WTC11 (cell line): Measurements from ENCODE around the gene PAX4.

ENCODE experiments used
- CREM ChIP-seq: sonication (generic); formaldehyde crosslinking; IDR thresholded peaks from 2 replicates; pipeline ENCODE4 v1.8.1; 2022; ENCODE audit warnings: mild to moderate bottlenecking, missing genetic modification reagents, moderate library complexity
- NR3C1 ChIP-seq: sonication (generic); formaldehyde crosslinking; conservative IDR thresholded peaks from 2 replicates; pipeline ENCODE4 v1.8.1; 2023; ENCODE audit warnings: low read depth, mild to moderate bottlenecking, missing genetic modification reagents
- ZBTB21 ChIP-seq: sonication (generic); formaldehyde crosslinking; IDR thresholded peaks from 2 replicates; pipeline ENCODE4 v1.8.1; 2023; ENCODE audit warnings: mild to moderate bottlenecking, missing genetic modification reagents, borderline replicate concordance
- ZNF138 ChIP-seq: sonication (generic); formaldehyde crosslinking; conservative IDR thresholded peaks from 2 replicates; pipeline ENCODE4 v1.8.1; 2022; ENCODE audit warnings: mild to moderate bottlenecking, moderate library complexity, missing genetic modification reagents
- TF ChIP-seq, protein P1 (sequence below): fragments of 200-600 bp; IDR thresholded peaks from 2 replicates; pipeline ENCODE4 v1.8.0; 2022; ENCODE audit warnings: antibody characterized with exemption
- TF ChIP-seq, protein P2 (sequence below): sonication (generic); formaldehyde crosslinking; IDR thresholded peaks from 2 replicates; pipeline ENCODE4 v1.8.1; 2023; ENCODE audit warnings: mild to moderate bottlenecking, missing genetic modification reagents, moderate library complexity
- TF ChIP-seq, protein P3 (sequence below): sonication (generic); formaldehyde crosslinking; IDR thresholded peaks from 2 replicates; pipeline ENCODE4 v1.8.0; 2022; ENCODE audit warnings: mild to moderate bottlenecking, missing genetic modification reagents

DNA sequence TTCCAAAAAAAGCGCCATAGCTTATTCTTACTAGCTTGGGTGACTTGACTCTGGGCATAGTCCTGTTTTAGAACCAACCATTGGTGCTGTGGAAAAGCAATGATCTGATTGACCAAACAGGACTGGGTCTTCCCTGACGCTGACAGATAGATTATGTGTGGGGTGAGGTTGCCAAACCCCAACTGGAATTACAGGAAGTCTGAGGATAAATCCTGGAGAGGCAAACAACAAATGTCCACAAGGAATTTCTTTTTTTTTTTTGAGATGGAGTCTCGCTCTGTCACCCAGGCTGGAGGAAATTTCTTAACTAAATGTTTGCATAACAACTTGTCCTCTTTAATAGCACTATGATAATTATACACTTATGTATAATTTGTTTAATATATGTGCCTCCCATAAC lies 51.7 kb downstream of the PAX4 start:
- TF ChIP-seq NR3C1: no peak
- no peak for TF ChIP-seq ZNF138 (CRISPR knock-in tag)
- TF ChIP-seq, protein P1, sequence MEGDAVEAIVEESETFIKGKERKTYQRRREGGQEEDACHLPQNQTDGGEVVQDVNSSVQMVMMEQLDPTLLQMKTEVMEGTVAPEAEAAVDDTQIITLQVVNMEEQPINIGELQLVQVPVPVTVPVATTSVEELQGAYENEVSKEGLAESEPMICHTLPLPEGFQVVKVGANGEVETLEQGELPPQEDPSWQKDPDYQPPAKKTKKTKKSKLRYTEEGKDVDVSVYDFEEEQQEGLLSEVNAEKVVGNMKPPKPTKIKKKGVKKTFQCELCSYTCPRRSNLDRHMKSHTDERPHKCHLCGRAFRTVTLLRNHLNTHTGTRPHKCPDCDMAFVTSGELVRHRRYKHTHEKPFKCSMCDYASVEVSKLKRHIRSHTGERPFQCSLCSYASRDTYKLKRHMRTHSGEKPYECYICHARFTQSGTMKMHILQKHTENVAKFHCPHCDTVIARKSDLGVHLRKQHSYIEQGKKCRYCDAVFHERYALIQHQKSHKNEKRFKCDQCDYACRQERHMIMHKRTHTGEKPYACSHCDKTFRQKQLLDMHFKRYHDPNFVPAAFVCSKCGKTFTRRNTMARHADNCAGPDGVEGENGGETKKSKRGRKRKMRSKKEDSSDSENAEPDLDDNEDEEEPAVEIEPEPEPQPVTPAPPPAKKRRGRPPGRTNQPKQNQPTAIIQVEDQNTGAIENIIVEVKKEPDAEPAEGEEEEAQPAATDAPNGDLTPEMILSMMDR: no peak
- no peak for TF ChIP-seq CREM (CRISPR knock-in tag)
- no peak for TF ChIP-seq ZBTB21
- TF ChIP-seq, protein P2, sequence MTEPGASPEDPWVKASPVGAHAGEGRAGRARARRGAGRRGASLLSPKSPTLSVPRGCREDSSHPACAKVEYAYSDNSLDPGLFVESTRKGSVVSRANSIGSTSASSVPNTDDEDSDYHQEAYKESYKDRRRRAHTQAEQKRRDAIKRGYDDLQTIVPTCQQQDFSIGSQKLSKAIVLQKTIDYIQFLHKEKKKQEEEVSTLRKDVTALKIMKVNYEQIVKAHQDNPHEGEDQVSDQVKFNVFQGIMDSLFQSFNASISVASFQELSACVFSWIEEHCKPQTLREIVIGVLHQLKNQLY (CRISPR knock-in tag): no peak
- TF ChIP-seq, protein P3, sequence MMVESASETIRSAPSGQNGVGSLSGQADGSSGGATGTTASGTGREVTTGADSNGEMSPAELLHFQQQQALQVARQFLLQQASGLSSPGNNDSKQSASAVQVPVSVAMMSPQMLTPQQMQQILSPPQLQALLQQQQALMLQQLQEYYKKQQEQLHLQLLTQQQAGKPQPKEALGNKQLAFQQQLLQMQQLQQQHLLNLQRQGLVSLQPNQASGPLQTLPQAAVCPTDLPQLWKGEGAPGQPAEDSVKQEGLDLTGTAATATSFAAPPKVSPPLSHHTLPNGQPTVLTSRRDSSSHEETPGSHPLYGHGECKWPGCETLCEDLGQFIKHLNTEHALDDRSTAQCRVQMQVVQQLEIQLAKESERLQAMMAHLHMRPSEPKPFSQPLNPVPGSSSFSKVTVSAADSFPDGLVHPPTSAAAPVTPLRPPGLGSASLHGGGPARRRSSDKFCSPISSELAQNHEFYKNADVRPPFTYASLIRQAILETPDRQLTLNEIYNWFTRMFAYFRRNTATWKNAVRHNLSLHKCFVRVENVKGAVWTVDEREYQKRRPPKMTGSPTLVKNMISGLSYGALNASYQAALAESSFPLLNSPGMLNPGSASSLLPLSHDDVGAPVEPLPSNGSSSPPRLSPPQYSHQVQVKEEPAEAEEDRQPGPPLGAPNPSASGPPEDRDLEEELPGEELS (CRISPR knock-in tag): no peak
